Endodermal cell (in vitro differentiated cells): Measurements from ENCODE around the gene RLN2. TPM values are rescaled to one million over a fixed set of nuclear protein-coding genes. Genes with fewer than 3 reads are reported as not detected.

Experiments used
- DNase-seq: peaks from one replicate; pipeline ENCODE4 v3.0.0-alpha.2; 2017
- H3K27ac ChIP-seq: 2 replicates; pipeline ENCODE4 v1.5.1; 2013; ENCODE audit warnings: mild to moderate bottlenecking, low read depth, low read length, moderate library complexity
- H3K27me3 ChIP-seq: 2 replicates; pipeline ENCODE4 v1.6.1; 2013; ENCODE audit warnings: mild to moderate bottlenecking, low read length, moderate library complexity; ENCODE audit not compliant: insufficient read depth, control insufficient read depth, poor library complexity, severe bottlenecking
- H3K36me3 ChIP-seq: 2 replicates; pipeline ENCODE4 v1.7.0; 2013; ENCODE audit warnings: mild to moderate bottlenecking, low read length, moderate library complexity; ENCODE audit not compliant: control insufficient read depth, insufficient read depth
- H3K4me1 ChIP-seq: one replicate; pipeline ENCODE4 v1.7.0; 2013; ENCODE audit warnings: low read length; ENCODE audit not compliant: control insufficient read depth, insufficient read depth
- H3K4me3 ChIP-seq: 2 replicates; pipeline ENCODE4 v1.5.1; 2013; ENCODE audit warnings: mild to moderate bottlenecking, low read length, moderate library complexity
- H3K9ac ChIP-seq: 2 replicates; pipeline ENCODE4 v1.6.1; 2013; ENCODE audit warnings: mild to moderate bottlenecking, low read length, moderate library complexity; ENCODE audit not compliant: poor library complexity, severe bottlenecking; ENCODE audit errors: extremely low read depth
- H3K9me3 ChIP-seq: 2 replicates; pipeline ENCODE4 v1.6.1; 2013; ENCODE audit warnings: mild to moderate bottlenecking, low read length, moderate library complexity; ENCODE audit not compliant: control insufficient read depth
- H3K27ac Mint-ChIP-seq: 2 replicates; pipeline ENCODE4 v1.8.0; 2020; ENCODE audit warnings: mixed read lengths
- H3K27me3 Mint-ChIP-seq: 2 replicates; pipeline ENCODE4 v1.8.0; 2021; ENCODE audit warnings: mild to moderate bottlenecking, mixed read lengths; ENCODE audit not compliant: insufficient read depth
- H3K36me3 Mint-ChIP-seq: 2 replicates; pipeline ENCODE4 v1.8.0; 2020; ENCODE audit warnings: low read depth, mixed read lengths
- H3K4me1 Mint-ChIP-seq: 2 replicates; pipeline ENCODE4 v1.8.0; 2020; ENCODE audit warnings: mixed read lengths
- H3K4me3 Mint-ChIP-seq: 2 replicates; pipeline ENCODE4 v1.8.0; 2020; ENCODE audit warnings: mild to moderate bottlenecking, moderate library complexity, mixed read lengths
- H3K9me3 Mint-ChIP-seq: 2 replicates; pipeline ENCODE4 v1.8.0; 2020; ENCODE audit warnings: mild to moderate bottlenecking, mixed read lengths
- CTCF ChIP-seq: fragments of 200-600 bp; sonication (generic); conservative IDR thresholded peaks from 2 replicates; pipeline ENCODE4 v1.5.0; 2021; ENCODE audit warnings: antibody characterized with exemption, mild to moderate bottlenecking
- WGBS, 2 experiments: methylation state at CpG; one replicate each; pipeline versions ENCODE4 v1.1.5 to v1.1.7; 2013; ENCODE audit warnings: missing lambda C conversion rate in 2 of 2, mixed read lengths in 1 of 2; ENCODE audit not compliant: insufficient coverage in 1 of 2, insufficient read length in 1 of 2; 5-methylcytosine and 5-hydroxymethylcytosine counted together
- total RNA-seq, 2 donors: library from RNA; stranded (reverse); fragmentation: NEBNext Ultra II Directional in 1 of 2; extraction: Animal tissue kit (Norgen Biotek cat#: 25700) in 1 of 2; gene quantifications; 2 replicates in 1 of 2; 3 replicates in 1 of 2; pipeline ENCODE4 v1.2.1, GENCODE V29; 2021

RLN2 gene
- total RNA-seq, 2 donors from 2014 or later, result 2.3 to 7.9 TPM

GRCh38 chr9:5286262-5286661 is 18.3 kb downstream of the RLN2 start:
- no peaks in the 10 kb centered on the region for H3K4me1 Mint-ChIP-seq
- peaks cover 5% of the 10 kb centered on the region for H3K27me3 Mint-ChIP-seq
- Histone ChIP-seq H3K27me3 (no peaks in the 10 kb centered on the region), H3K9ac (no peak overlapping the region), H3K4me1 (no peaks in the 10 kb centered on the region), H3K27ac (no peak overlapping the region), H3K4me3 (no peak overlapping the region), H3K36me3 (no peaks in the 10 kb centered on the region), H3K9me3 (no peaks in the 10 kb centered on the region)
- TF ChIP-seq CTCF, result no peak
- H3K9me3 Mint-ChIP-seq, result no peaks in the 10 kb centered on the region
- no peak overlapping the region for H3K4me3 Mint-ChIP-seq
- H3K27ac Mint-ChIP-seq, result no peak overlapping the region
- DNase-seq, result no peak
- no peaks in the 10 kb centered on the region for H3K36me3 Mint-ChIP-seq

- H3K4me1 ChIP-seq, result no peaks in the 10 kb centered on the region
- no peak for DNase-seq
- no peak overlapping the region for H3K27ac ChIP-seq
- 92 to 100% methylated on average over 1 of the region's 2 CpGs for WGBS, 2 experiments
- TF ChIP-seq CTCF, result no peak
- no peaks in the 10 kb centered on the region for H3K4me1 Mint-ChIP-seq
- H3K9me3 ChIP-seq, result no peaks in the 10 kb centered on the region
- no peak overlapping the region for H3K4me3 Mint-ChIP-seq
- no peaks in the 10 kb centered on the region for H3K27me3 ChIP-seq
- no peaks in the 10 kb centered on the region for H3K27me3 Mint-ChIP-seq
- H3K9ac ChIP-seq, result no peak overlapping the region
- no peak overlapping the region for H3K27ac Mint-ChIP-seq
- no peaks in the 10 kb centered on the region for H3K36me3 ChIP-seq
- no peaks in the 10 kb centered on the region for H3K36me3 Mint-ChIP-seq
- peaks cover 3% of the 10 kb centered on the region for H3K9me3 Mint-ChIP-seq
- no peak overlapping the region for H3K4me3 ChIP-seq
Observed at GRCh38 chr9:5278486-5278885, 26.0 kb downstream of the RLN2 start.

- no peak overlapping the region for H3K4me3 ChIP-seq
- H3K36me3 Mint-ChIP-seq, result no peaks in the 10 kb centered on the region
- H3K27ac ChIP-seq, result no peak overlapping the region
- no peak overlapping the region for H3K9ac ChIP-seq
- H3K9me3 ChIP-seq, result no peaks in the 10 kb centered on the region
- H3K27me3 ChIP-seq, result no peaks in the 10 kb centered on the region
- TF ChIP-seq CTCF, result no peak
- no peaks in the 10 kb centered on the region for H3K27me3 Mint-ChIP-seq
- peaks cover 3% of the 10 kb centered on the region for H3K9me3 Mint-ChIP-seq
- H3K4me1 ChIP-seq, result no peaks in the 10 kb centered on the region
- no peak for DNase-seq
- H3K4me1 Mint-ChIP-seq, result no peaks in the 10 kb centered on the region
- H3K4me3 Mint-ChIP-seq, result no peak overlapping the region
- H3K27ac Mint-ChIP-seq, result no peak overlapping the region
- 70 to 100% methylated on average over 2 of the region's 2 CpGs for WGBS, 2 experiments
- H3K36me3 ChIP-seq, result no peaks in the 10 kb centered on the region
Observed at GRCh38 chr9:5274770-5275169, 29.7 kb downstream of the RLN2 start.
